Chondrocyte (in vitro differentiated cells): ENCODE data around the gene PICK1. TPM values are rescaled to one million over a fixed set of nuclear protein-coding genes. Genes with fewer than 3 reads are reported as not detected.

Experiments
- DNase-seq: peaks from one replicate; pipeline ENCODE4 v3.0.0; 2021; ENCODE audit warnings: mixed read lengths, low spot score
- H3K27ac Mint-ChIP-seq: one replicate; pipeline ENCODE4 v1.8.0; 2021; ENCODE audit warnings: mild to moderate bottlenecking, moderate library complexity, mixed read lengths; ENCODE audit not compliant: unreplicated experiment
- H3K27me3 Mint-ChIP-seq: 2 replicates; pipeline ENCODE4 v1.8.0; 2021; ENCODE audit warnings: low read depth, mixed read lengths
- H3K36me3 Mint-ChIP-seq: 2 replicates; pipeline ENCODE4 v1.8.0; 2021; ENCODE audit warnings: low read depth, mixed read lengths
- H3K4me1 Mint-ChIP-seq: 2 replicates; pipeline ENCODE4 v1.8.0; 2021; ENCODE audit warnings: low read depth, mild to moderate bottlenecking, mixed read lengths
- H3K4me3 Mint-ChIP-seq: one replicate; pipeline ENCODE4 v1.8.0; 2021; ENCODE audit warnings: mild to moderate bottlenecking, moderate library complexity, mixed read lengths; ENCODE audit not compliant: unreplicated experiment
- H3K9me3 Mint-ChIP-seq: 2 replicates; pipeline ENCODE4 v1.8.0; 2021; ENCODE audit warnings: low read depth, mixed read lengths
- CTCF ChIP-seq: fragments of 200-600 bp; sonication (generic); IDR thresholded peaks from 2 replicates; pipeline ENCODE4 v1.5.0; 2021; ENCODE audit warnings: antibody characterized with exemption, mild to moderate bottlenecking, moderate library complexity
- total RNA-seq: library from RNA; stranded (reverse); gene quantifications from 3 replicates; pipeline ENCODE4 v1.2.1, GENCODE V29; 2021

The PICK1 gene
- total RNA-seq, 1 donor from 2014 or later = 13.5 TPM

GRCh38 chr22:38032681-38033521 lies 24.3 kb upstream of the PICK1 start:
- H3K27ac Mint-ChIP-seq = no peak overlapping the region
- H3K36me3 Mint-ChIP-seq = no peaks in the 10 kb centered on the region
- H3K4me3 Mint-ChIP-seq = no peak overlapping the region
- no peak for DNase-seq
- H3K4me1 Mint-ChIP-seq = peaks cover 27% of the 10 kb centered on the region
- no peak for TF ChIP-seq CTCF
- H3K9me3 Mint-ChIP-seq = no peaks in the 10 kb centered on the region
- peaks cover 3% of the 10 kb centered on the region for H3K27me3 Mint-ChIP-seq

GRCh38 chr22:38033522-38034277 lies 23.5 kb upstream of the PICK1 start:
- Mint-ChIP-seq H3K9me3 (no peaks in the 10 kb centered on the region), H3K27me3 (peaks cover 2% of the 10 kb centered on the region), H3K4me1 (peaks cover 27% of the 10 kb centered on the region), H3K4me3 (no peak overlapping the region), H3K36me3 (no peaks in the 10 kb centered on the region), H3K27ac (peak overlapping the region; percentile 45)
- DNase-seq = no peak
- TF ChIP-seq CTCF = no peak

GRCh38 chr22:38034278-38034882 lies 22.8 kb upstream of the PICK1 start:
- H3K27me3 Mint-ChIP-seq = no peaks in the 10 kb centered on the region
- H3K36me3 Mint-ChIP-seq = no peaks in the 10 kb centered on the region
- no peak for DNase-seq
- H3K4me3 Mint-ChIP-seq = no peak overlapping the region
- H3K9me3 Mint-ChIP-seq = no peaks in the 10 kb centered on the region
- peak overlapping the region; percentile 45 for H3K27ac Mint-ChIP-seq
- peaks cover 32% of the 10 kb centered on the region for H3K4me1 Mint-ChIP-seq
- TF ChIP-seq CTCF = no peak

- no peaks in the 10 kb centered on the region for H3K9me3 Mint-ChIP-seq
- no peaks in the 10 kb centered on the region for H3K36me3 Mint-ChIP-seq
- TF ChIP-seq CTCF = no peak
- H3K4me1 Mint-ChIP-seq = peaks cover 32% of the 10 kb centered on the region
- no peak for DNase-seq
- no peaks in the 10 kb centered on the region for H3K27me3 Mint-ChIP-seq
- H3K4me3 Mint-ChIP-seq = no peak overlapping the region
- peak overlapping the region; percentile 59 for H3K27ac Mint-ChIP-seq
These were observed 22.2 kb upstream of the PICK1 start for GRCh38 chr22:38034884-38035529.

GRCh38 chr22:38035530-38035885 lies 21.7 kb upstream of the PICK1 start:
- Mint-ChIP-seq H3K4me1 (peaks cover 32% of the 10 kb centered on the region), H3K27me3 (no peaks in the 10 kb centered on the region), H3K4me3 (no peak overlapping the region), H3K9me3 (no peaks in the 10 kb centered on the region), H3K36me3 (no peaks in the 10 kb centered on the region), H3K27ac (no peak overlapping the region)
- no peak for DNase-seq
- no peak for TF ChIP-seq CTCF
